Measurements from ENCODE around the gene CABLES1.
"Not testable (repeated sequence)": the region's sequence is repeated elsewhere in the genome, so short reads cannot be mapped to it uniquely, and the experiment has no call there.

CABLES1 gene

DNA sequence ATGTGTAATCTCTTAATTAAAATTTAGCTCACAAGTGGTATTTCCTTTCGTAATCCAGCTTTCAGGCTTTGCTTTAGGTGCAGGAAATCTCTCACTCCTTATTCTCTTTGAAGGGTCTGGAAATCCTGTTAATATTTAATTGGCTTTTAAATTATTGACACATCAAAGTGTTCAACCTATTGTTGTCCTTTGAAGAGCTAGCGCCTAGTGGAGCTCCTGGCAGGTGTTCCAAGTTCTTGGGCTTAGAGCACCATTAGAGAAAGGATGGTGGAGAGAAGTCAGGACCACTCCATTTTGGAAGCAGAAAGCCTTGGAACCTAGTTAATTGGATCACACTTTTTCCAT is 92.4 kb downstream of the CABLES1 start:
- DNase-seq, result peak; percentile 94

DNA sequence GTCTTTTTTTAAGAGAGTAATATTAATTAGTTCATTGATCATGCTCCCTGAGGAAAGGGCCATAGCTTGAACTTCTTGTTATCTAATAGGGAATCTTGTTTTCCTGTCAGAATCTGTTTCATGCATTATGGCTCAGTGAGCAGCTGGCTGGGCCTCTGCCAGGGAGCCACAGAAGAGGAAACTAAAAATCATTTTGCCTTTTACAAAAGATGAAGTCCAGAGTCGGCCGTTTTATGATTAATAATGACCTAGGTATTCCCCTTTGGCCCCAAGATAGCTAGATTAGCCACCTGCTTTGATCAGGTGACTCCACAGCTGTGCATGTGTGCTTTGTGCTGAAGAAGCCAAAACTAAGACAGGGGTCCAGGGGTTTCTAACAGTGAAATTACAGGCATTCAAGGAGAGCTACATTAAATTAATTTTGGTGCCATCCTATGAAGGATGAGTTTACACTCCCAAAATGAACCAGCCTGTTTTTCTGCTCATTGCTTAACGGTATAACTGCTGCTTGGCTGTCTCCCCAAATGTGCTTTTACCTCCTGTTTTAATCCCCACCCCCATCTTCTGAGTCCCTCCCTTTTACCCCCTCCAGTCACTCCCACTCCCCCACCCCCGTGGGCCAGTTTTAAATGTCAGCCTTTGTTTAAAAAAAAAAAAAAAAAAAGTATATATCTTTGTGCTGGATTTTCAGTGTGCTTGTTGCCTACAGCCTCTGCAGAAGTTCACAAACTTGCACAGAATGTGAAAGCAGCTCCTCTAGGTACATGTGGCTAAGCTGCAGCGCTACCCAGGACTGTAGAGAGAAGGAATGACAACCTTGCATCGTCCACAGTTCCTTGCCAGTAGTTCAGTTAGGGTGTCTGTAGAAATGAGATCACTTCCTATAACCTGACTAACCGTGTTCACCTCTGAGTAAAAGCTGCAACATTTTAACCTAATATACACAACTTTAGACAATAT is 93.1 kb downstream of the CABLES1 start:
- peak; percentile 63 for DNase-seq

- no peak for DNase-seq
Observed at GRCh38 chr18:23229472-23229871, 94.2 kb downstream of the CABLES1 start.

DNA sequence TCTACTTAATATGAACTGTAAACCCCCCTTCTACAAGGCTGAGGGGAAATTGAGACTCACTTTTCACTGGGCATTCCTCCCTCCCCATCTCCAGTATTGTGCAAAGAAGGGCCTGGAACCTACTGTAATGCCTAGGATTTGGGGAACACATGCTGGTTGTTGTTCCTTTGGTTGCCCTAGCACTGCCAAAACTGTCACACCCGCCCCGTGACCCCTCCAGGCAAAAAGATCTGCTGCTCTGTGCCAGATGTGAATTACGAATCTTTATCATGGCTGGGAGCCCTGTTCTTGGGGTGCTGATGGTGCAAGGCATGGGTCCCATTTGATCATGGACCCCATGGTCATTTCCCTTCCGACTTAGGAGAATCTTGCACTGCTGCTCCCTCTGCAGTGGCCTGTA is 95.4 kb downstream of the CABLES1 start:
- DNase-seq, result no peak

DNA sequence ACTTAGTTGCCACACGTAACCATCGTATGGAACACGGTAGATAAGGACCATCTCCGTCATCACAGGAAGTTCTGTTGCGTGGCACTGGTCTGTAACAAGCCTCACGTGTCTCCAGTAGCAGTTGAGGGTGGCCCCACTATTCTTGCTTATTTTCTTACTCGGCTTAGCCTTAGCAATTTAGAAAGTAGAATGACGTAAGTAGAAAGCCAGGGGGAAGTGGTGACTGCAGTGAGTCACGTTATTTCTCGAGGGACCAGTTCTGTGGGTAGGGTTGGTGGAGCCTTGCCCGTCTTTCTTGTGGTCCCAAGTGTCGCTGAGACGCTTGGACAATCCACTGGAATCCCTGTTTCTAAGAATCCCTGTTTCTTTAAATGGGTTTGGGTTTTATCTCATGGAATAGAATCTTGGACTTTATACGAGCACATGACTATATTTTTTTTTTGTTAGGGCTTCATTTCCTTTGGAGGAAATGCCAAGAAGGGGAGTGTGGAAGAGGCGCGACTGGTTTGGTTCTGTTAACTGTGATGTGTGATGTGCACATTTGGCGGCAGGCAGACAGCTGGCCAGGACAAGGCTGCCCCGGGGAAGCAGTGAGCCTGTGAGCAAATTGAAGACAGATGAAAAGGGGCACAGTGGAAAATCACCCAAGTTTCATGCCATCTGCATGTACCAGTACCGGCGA is 96.2 kb downstream of the CABLES1 start:
- DNase-seq, result no peak

GRCh38 chr18:23232331-23232730 is 97.0 kb downstream of the CABLES1 start:
- DNase-seq, result no peak

DNA sequence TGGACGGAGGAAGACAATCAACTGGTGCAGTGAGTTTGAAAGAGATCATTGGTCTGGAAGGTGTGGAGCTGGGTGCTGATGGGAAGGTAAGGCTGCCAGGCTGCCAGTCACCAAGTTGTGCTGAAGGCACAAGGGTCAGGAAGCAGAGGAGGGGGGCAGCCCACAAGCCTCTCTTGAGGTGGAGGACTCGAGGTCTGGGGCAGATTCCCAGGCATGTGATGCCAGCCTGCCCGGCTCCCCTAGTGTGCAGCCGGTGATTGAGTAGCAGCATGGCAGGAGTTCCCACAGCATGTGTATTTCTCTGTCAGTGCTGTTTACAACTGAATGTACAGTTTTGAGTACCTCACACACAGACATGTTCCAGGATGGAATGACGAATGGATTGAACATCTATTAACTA is 99.3 kb downstream of the CABLES1 start:
- no peak for DNase-seq

- no peak for DNase-seq
Observed at GRCh38 chr18:23235336-23235735, 100.1 kb downstream of the CABLES1 start.

DNA sequence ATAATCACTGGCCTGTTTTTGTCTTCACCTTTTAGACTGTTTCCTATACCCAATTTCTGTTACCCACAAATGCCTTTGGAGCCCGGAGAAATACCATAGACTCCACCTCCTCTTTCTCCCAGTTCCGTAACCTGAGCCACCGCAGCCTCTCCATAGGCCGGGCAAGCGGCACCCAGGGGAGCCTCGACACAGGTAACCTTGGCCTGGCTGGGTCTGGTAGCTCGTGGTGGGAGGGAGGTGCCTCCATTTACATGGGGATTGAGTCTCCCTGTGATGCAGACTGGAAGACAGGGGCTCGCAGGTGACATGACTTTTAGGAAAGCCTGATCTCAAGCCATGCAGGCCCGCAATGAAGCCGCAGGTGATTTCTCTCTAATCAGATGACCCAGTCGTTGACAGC is 100.6 kb downstream of the CABLES1 start:
- no peak for DNase-seq

DNA sequence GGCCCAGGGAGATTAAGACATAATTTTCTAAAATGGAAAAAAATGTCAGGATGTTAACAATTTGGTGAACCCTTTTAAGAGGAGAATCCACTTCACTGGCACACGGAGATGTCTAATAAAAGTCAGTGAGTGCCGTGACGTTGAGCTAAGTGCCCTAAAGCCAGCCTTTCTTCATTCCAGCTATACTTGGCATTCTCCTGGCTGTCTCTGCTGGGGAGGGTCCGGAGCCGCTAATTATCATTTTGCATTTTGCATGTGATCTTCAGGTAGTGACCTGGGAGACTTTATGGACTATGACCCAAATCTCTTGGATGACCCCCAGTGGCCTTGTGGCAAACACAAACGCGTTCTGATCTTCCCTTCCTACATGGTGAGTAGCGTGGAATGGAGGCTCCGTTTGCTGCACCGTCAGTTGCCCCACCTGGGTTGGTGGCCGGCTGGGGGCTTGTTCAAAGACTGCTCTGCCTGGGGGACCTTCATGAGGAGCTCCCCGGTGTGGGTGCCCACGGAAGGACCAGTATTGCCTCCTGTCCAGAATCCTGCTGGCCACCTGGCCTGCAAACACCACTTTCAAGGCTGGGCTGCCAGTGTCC is 101.7 kb downstream of the CABLES1 start:
- no peak for DNase-seq

DNA sequence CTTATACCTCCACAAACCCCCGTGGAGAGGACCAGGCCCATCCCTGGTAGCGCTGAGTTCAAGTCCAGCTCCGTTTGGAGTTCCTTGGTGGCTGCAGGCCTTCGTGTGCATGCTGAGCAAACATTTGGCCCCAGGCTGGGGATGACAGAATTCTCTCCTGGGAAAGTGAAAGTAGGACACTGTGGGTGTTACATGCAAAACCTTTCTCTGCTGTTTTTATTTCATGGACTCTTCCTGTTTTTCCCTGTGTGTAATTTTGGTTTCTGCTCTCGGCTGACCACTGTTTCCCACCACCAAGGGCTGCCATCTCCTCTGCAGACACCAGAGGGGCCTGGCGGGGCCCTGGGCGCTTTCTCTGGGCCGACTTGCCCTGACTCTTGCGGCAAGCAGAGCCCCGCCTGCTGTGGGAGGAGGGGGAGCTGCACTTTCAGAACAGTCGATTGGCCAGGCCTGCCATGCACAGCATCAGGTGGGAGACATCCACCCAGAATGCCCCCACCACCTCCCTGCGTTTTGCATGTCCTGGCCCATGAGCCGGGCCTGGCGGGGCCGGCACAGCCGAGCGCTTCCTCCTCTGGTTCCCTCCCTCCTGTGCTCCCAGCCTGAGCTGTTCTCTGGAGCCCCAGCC is 102.4 kb downstream of the CABLES1 start:
- DNase-seq, result peak; percentile 13

DNA sequence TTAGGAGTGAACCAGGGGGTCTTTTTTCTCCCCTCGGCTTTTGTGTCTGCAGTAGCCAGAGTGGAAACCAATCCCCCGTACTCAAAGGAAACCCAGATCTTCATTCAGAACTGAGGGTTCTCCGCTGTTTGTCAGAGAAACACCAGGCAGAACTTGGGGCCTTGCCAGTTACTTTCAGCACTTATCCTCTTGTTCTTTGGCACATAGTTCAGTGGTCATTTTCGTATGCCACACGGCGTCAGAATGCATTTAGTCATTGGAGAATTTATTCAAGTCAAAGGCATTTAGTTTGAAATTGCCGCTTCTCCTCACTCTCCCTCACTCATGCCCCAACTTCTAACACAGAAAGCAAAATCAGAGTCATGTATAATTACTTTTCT is 102.9 kb downstream of the CABLES1 start:
- DNase-seq, result no peak

DNA sequence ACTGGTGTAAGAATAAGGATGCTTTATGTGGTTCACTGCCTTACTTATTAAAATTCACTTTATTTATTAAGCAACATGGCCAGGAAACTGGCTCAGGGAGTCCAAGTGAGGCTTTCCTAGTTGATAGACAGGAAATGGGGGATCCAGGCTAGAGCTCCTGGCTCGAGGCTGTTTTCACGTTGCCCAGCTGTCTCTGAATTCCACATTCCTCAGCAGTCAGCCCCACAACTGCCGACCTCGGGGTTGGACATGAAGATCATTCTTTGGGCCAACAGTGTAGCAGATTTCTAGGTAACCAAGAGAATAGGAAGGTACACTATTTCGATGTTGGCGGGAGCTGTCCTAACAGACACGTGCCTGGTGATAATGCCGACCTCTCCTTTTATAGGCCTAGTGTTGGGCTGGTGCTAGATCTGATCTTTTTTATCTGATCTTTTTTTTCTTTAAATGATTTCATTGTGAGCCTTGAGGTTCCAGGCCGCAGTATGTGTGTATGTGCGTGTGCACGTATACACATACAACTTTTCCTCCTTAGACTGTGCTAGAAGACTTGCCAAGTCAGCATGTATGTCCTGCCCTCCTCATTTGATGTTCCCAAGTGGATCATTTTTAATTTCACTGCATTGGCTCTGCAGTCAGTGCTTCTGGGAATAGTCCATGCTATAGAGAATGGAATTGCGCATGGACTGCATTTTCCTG is 103.5 kb downstream of the CABLES1 start:
- DNase-seq, result no peak

DNA sequence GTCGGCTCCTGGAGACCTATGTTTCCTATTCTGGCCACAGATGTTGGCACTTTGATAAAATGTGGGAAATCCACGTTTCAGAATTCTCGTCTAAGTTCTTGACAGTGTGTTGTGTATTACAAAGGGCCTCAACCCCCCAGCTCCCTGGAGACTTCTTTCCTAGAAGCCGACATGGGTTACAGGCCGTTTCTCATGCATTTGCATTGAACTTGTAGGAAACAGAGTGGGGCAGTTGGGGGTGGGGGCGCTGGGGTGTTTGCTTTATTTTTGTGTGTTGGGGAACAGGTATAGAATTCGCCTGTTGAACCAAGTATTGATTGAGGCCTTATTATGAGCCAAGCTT is 104.0 kb downstream of the CABLES1 start:
- DNase-seq, result no peak

- no peak for DNase-seq
Observed at GRCh38 chr18:23239885-23240608, 104.8 kb downstream of the CABLES1 start.

DNA sequence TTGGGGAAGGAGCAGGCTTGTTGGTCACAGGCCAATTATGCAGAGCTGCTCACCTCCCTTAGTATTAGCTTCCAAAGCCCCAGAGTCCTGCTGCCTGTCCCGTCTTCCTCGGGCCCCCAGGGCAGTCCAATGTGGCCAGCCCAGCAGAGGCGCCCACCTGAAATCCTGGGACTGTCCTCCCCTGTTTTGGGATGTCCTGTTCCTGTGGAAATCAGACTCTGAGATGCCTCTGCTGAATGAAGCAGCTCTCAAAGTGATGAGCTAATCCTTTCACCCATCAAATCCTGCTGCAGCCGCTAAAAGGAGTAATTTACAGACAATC is 105.3 kb downstream of the CABLES1 start:
- DNase-seq, result no peak

GRCh38 chr18:23241833-23242496 is 106.7 kb downstream of the CABLES1 start:
- DNase-seq, result not testable (repeated sequence)

GRCh38 chr18:23243178-23243577 is 107.9 kb downstream of the CABLES1 start:
- DNase-seq, result peak; percentile 24

DNA sequence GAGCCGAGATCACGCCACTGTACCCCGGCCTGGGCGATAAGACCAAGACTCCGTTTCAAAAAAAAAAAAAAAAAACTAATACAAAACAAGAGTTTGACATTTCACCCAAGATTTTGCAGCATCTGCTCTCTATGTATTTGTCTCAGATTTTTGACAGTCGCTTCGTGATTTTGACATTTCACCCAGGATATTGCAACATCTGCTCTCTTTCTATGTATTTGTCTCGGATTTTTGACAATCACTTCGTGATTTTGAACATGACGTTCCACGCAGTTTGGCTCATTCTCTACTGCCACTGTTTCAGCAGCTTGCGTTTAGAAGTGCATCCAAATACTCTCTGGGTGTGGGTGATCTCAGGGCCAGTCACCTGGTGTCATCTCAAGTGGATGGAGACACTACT is 108.5 kb downstream of the CABLES1 start:
- DNase-seq, result peak; percentile 28

- DNase-seq, result no peak
Observed at GRCh38 chr18:23244401-23244800, 109.1 kb downstream of the CABLES1 start.

DNA sequence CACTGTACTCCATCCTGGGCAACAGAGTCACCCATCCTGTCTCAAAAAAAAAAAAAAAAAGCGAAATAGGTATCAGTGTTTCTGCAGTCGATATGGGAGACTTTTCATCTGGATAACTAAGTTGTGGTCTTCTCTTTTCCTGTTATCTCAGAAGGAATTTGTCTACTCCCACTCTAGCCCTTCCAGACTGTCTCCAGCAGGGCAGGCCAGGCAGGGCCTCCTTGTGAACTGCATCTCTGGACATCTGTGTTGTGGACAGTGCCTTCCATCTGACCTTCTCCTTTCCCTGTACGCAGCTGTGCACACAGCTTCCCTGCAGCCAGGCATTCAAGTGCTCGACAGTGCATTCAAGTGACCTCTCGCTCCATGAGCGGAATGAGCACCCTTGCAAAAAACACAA is 110.2 kb downstream of the CABLES1 start:
- DNase-seq, result no peak

DNA sequence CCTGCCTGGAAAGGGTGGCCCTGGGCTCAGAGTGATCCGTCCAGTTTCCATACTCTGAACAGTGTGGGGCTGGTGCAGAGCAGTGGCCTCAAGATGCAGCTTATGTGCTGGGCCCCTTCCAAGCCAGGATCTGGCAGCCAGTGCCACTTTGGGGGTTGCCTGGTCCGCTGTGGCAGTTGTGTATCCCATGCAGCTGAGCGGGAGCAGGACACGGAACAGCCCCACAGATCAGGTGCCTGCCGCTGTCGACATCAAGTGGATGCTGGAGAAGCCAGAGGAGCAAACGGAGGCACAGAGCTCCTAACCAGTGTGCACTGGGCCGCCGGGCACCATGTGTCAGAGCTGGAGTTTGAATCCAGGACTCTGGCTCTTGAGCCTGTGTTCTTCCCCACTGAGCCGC is 112.0 kb downstream of the CABLES1 start:
- DNase-seq, result no peak

All from DMS53 (cell line).